Heart left ventricle (tissue), 16 donors: Measurements from ENCODE around the gene DEUP1. TPM values are rescaled to one million over a fixed set of nuclear protein-coding genes. Genes with fewer than 3 reads are reported as not detected.

ENCODE experiments used
- ATAC-seq, 4 donors: fragments of 200-7000 bp; cut with Tn5 transposase; one replicate each; pipeline ENCODE4 v1.9.1; 2020 to 2022; ENCODE audit warnings: moderate library complexity in 4 of 4, mild to moderate bottlenecking in 3 of 4, moderate number of reproducible peaks in 1 of 4
- DNase-seq, 5 donors: peaks; one replicate each; pipeline ENCODE4 v3.0.0-alpha.2; 2020
- H3K27ac ChIP-seq, 12 donors: fragments of 200-600 bp; sonication (generic) in 4 of 12; one replicate each; pipeline versions ENCODE4 v1.5.0 to v1.8.0; 2016 to 2022; ENCODE audit warnings: mild to moderate bottlenecking in 2 of 12
- H3K27me3 ChIP-seq, 9 donors: fragments of 200-600 bp; sonication (generic) in 2 of 9; one replicate each; pipeline versions ENCODE4 v1.5.1 to v1.8.0; 2016 to 2022; ENCODE audit warnings: mild to moderate bottlenecking in 3 of 9
- H3K36me3 ChIP-seq, 9 donors: fragments of 200-600 bp; sonication (generic) in 2 of 9; one replicate each; pipeline versions ENCODE4 v1.5.0 to v1.8.0; 2018 to 2022; ENCODE audit warnings: mild to moderate bottlenecking in 2 of 9
- H3K4me1 ChIP-seq, 12 donors: fragments of 200-600 bp; sonication (generic) in 4 of 12; one replicate each; pipeline versions ENCODE4 v1.5.0 to v1.8.0; 2016 to 2022; ENCODE audit warnings: mild to moderate bottlenecking in 3 of 12
- H3K4me3 ChIP-seq, 12 donors: fragments of 200-600 bp; sonication (generic) in 4 of 12; one replicate each; pipeline versions ENCODE4 v1.5.0 to v1.8.0; 2017 to 2022; ENCODE audit warnings: mild to moderate bottlenecking in 9 of 12, moderate library complexity in 4 of 12
- H3K9me3 ChIP-seq, 12 donors: fragments of 200-600 bp; sonication (generic) in 4 of 12; one replicate each; pipeline versions ENCODE4 v1.5.0 to v1.8.0; 2016 to 2022; ENCODE audit warnings: mild to moderate bottlenecking in 1 of 12
- CTCF ChIP-seq, 12 donors: fragments of 200-600 bp; sonication (generic) in 4 of 12; IDR thresholded peaks; one replicate each; pipeline versions ENCODE4 v1.5.0 to v1.8.0; 2018 to 2022; ENCODE audit warnings: antibody characterized with exemption in 12 of 12, mild to moderate bottlenecking in 5 of 12
- POLR2A ChIP-seq, 2 donors: fragments of 450-650 bp; IDR thresholded peaks; one replicate each; pipeline ENCODE4 v1.6.1; 2017; ENCODE audit warnings: antibody characterized with exemption in 2 of 2, mild to moderate bottlenecking in 2 of 2, moderate library complexity in 2 of 2
- WGBS, 4 donors: extraction: QIAGEN DNeasy Blood & Tissue Kit in 2 of 4; methylation state at CpG; one replicate each; pipeline versions ENCODE4 v1.1.5 to v1.1.7; 2013 to 2018; 5-methylcytosine and 5-hydroxymethylcytosine counted together
- intact Hi-C, 10 donors: fragments of 100-400 bp; cut with DNase I; formaldehyde crosslinking; loops; one replicate each; pipeline versions ENCODE4 v1.11.1 to v1.14.2; 2022
- polyA plus RNA-seq, 2 donors: library from polyadenylated mRNA; stranded (reverse); fragments of 200-250 nt; gene quantifications; one replicate each; pipeline ENCODE4 v1.2.3, GENCODE V29; 2013
- total RNA-seq, 9 donors: library from RNA; depleted of rRNA in 2 of 9; stranded (reverse); fragments of >200 nt in 2 of 9; fragmentation: NEBNext Ultra II Directional in 3 of 9; extraction: Animal tissue kit (Norgen Biotek cat#: 25700) in 3 of 9; gene quantifications; one replicate each; pipeline versions ENCODE4 v1.1.0 to v1.2.4, GENCODE V29; 2016 to 2023
- donor health status: ischemic (EF 13 %, LVEDD 7.1; RV severe dilation, severe dysfunction).
- donor health status: healthy with polysubstance abuse.
- donor health status: DM: no; HTN: yes; CAD: no.
- donor health status: DM: no; HTN: no; CAD: no.
- donor health status: ischemic (EF 25% LVEDD 6.9; RV normal size, moderate dysfunction).
- donor health status: ischemic (EF 25% LVEDD 5.7; RV mildly dilated, moderate dysfunction).
- donor health status: healthy.
- donor health status: DM: yes; HTN: yes; CAD: no.
- donor health status: ischemic (EF 35%, LVEDD 5.7; RV mildly dilated, moderate dysfunction).
- donor health status: nonischemic (EF 11% LVEDD 7.7; RV severe dilation, severe dysfunction).
- donor health status: DM: yes; HTN: yes; CAD: no.
- donor health status: PGD.
- donor health status: ischemic (EF 29% LVEDD 5.4; RV normal size, mild dysfunction).
- donor health status: nonischemic (EF 23%, LVEDD 6.1; RV moderate dilation, normal function).

The DEUP1 gene
- total and polyA plus RNA-seq, 11 donors = not detected

GRCh38 chr11:93478841-93479240, 148.3 kb downstream of the DEUP1 start:
- Histone ChIP-seq H3K36me3 (peaks cover 0 to 21% (median 2%) of the 10 kb centered on the region in 9 donors), H3K27ac (no peak overlapping the region), H3K9me3 (no peaks in the 10 kb centered on the region), H3K27me3 (no peaks in the 10 kb centered on the region), H3K4me3 (no peak overlapping the region), H3K4me1 (peaks cover 0 to 10% (median 0%) of the 10 kb centered on the region in 12 donors)
- no peak for TF ChIP-seq POLR2A (IDR thresholded peaks at IDR 0.05)
- no peak for TF ChIP-seq CTCF (IDR thresholded peaks at IDR 0.05)
- no peak for DNase-seq
- 92 to 97% (median 93%) methylated on average over 19 of the region's 19 CpGs for WGBS, 4 donors
- no peak for ATAC-seq
- intact Hi-C loops = loop anchor here in 1 of 10 donors (10.0 kb wide), 1 partner anchor 244 kb away; no protein-coding TSS in a partner anchor

- intact Hi-C loops = loop anchor here in 7 of 10 donors (2.0 to 10.0 kb wide), 5 partner anchors 52 to 175 kb away; partner anchors contain the start of gene SMCO4 (in 6 of the 7)
- Histone ChIP-seq H3K9me3 (no peaks in the 10 kb centered on the region), H3K4me1 (peaks cover 0 to 10% (median 0%) of the 10 kb centered on the region in 12 donors), H3K27ac (no peak overlapping the region), H3K27me3 (no peaks in the 10 kb centered on the region), H3K4me3 (no peak overlapping the region), H3K36me3 (peaks cover 0 to 21% (median 2%) of the 10 kb centered on the region in 9 donors)
- no peak for ATAC-seq
- WGBS, 4 donors = 94 to 100% (median 97%) methylated on average over 6 of the region's 6 CpGs
- no peak for TF ChIP-seq CTCF (IDR thresholded peaks at IDR 0.05)
- no peak for TF ChIP-seq POLR2A (IDR thresholded peaks at IDR 0.05)
- no peak for DNase-seq
Observed at GRCh38 chr11:93480256-93480655, 149.7 kb downstream of the DEUP1 start.

GRCh38 chr11:93480756-93481155, 150.2 kb downstream of the DEUP1 start:
- Histone ChIP-seq H3K36me3 (peaks cover 0 to 21% (median 2%) of the 10 kb centered on the region in 9 donors), H3K4me3 (no peak overlapping the region), H3K27ac (no peak overlapping the region), H3K9me3 (no peaks in the 10 kb centered on the region), H3K4me1 (peaks cover 0 to 12% (median 0%) of the 10 kb centered on the region in 12 donors), H3K27me3 (no peaks in the 10 kb centered on the region)
- TF ChIP-seq CTCF (IDR thresholded peaks at IDR 0.05) = no peak
- TF ChIP-seq POLR2A (IDR thresholded peaks at IDR 0.05) = no peak
- no peak for DNase-seq
- 94 to 100% (median 97%) methylated on average over 1 of the region's 1 CpG for WGBS, 4 donors
- no peak for ATAC-seq
- intact Hi-C loops = loop anchor here in 7 of 10 donors (2.0 to 10.0 kb wide), 5 partner anchors 52 to 174 kb away; partner anchors contain the start of gene SMCO4 (in 6 of the 7)

GRCh38 chr11:93481279-93481678, 150.7 kb downstream of the DEUP1 start:
- H3K36me3 ChIP-seq = peaks cover 0 to 21% (median 0%) of the 10 kb centered on the region in 9 donors
- intact Hi-C loops = loop anchor here in 7 of 10 donors (2.0 to 10.0 kb wide), 5 partner anchors 51 to 174 kb away; partner anchors contain the start of gene SMCO4 (in 6 of the 7)
- no peak for TF ChIP-seq POLR2A (IDR thresholded peaks at IDR 0.05)
- no peak for TF ChIP-seq CTCF (IDR thresholded peaks at IDR 0.05)
- H3K4me3 ChIP-seq = no peak overlapping the region
- no peaks in the 10 kb centered on the region for H3K9me3 ChIP-seq
- H3K27me3 ChIP-seq = no peaks in the 10 kb centered on the region
- no peak for ATAC-seq
- H3K4me1 ChIP-seq = peaks cover 0 to 14% (median 0%) of the 10 kb centered on the region in 12 donors
- WGBS, 4 donors = 90 to 96% (median 92%) methylated on average over 16 of the region's 16 CpGs
- no peak for DNase-seq
- H3K27ac ChIP-seq = no peak overlapping the region
